Fibroblast of lung (primary cell): ENCODE data around the gene AKAP13.

Experiments
- EZH2 ChIP-seq: IDR thresholded peaks from 2 replicates; pipeline ENCODE4 v1.5.1; 2012; ENCODE audit warnings: low read length, control low read depth, mild to moderate bottlenecking; ENCODE audit errors: missing control alignments
- TF ChIP-seq, protein P1 (sequence below), 2 donors: IDR thresholded peaks in 1 of 2; conservative IDR thresholded peaks in 1 of 2; 1 replicate in 1 of 2; 2 replicates in 1 of 2; pipeline ENCODE4 v1.5.1; 2011 to 2012; ENCODE audit warnings: low read length in 2 of 2, control low read depth in 1 of 2, inconsistent platforms in 1 of 2, low read depth in 1 of 2, mild to moderate bottlenecking in 1 of 2

GRCh38 chr15:85430406-85431204 lies 50.2 kb downstream of the AKAP13 start:
- TF ChIP-seq, protein P1, sequence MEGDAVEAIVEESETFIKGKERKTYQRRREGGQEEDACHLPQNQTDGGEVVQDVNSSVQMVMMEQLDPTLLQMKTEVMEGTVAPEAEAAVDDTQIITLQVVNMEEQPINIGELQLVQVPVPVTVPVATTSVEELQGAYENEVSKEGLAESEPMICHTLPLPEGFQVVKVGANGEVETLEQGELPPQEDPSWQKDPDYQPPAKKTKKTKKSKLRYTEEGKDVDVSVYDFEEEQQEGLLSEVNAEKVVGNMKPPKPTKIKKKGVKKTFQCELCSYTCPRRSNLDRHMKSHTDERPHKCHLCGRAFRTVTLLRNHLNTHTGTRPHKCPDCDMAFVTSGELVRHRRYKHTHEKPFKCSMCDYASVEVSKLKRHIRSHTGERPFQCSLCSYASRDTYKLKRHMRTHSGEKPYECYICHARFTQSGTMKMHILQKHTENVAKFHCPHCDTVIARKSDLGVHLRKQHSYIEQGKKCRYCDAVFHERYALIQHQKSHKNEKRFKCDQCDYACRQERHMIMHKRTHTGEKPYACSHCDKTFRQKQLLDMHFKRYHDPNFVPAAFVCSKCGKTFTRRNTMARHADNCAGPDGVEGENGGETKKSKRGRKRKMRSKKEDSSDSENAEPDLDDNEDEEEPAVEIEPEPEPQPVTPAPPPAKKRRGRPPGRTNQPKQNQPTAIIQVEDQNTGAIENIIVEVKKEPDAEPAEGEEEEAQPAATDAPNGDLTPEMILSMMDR (conservative IDR thresholded peaks at IDR 0.05 in 1 of 2, IDR thresholded peaks at IDR 0.05 in 1 of 2; ENCODE audit: low read depth in 1 of 2, low read length in 2 of 2): no peak
- no peak for TF ChIP-seq EZH2
